Measurements from ENCODE around the gene MAP2K6.
A peak's percentile ranks its signal among the peaks of the same experiment; 100 is the strongest.

Gene MAP2K6

DNA sequence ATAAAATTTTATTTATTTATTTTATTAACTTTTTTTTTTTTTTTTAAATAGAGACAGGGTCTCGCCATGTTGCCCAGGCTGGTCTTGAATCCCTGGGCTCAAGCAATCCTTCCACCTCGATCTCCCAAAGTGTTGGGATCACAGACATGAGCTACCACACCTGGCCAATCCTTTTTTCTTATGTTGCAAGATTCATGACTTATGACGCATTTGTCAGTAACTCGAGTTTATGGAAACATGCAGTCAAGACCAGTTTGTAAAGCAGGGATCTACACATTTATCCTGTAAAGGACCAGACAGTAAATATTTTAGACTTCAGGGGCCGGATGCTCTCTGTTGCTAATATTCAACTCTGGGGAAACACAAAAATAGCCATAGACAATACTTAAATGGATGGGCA lies 9.4 kb upstream of the MAP2K6 start:
- TF ChIP-seq POLR2AphosphoS5 (IDR thresholded peaks at IDR 0.05; ENCODE audit: low read depth, low read length): no peak
- TF ChIP-seq POU2F2 (IDR thresholded peaks at IDR 0.05; ENCODE audit: low read depth, low read length): no peak
- TF ChIP-seq POLR2A (IDR thresholded peaks at IDR 0.05; ENCODE audit: low read depth, low read length): no peak
- TF ChIP-seq TAF1 (IDR thresholded peaks at IDR 0.05; ENCODE audit: low read depth, low read length): no peak
- no peak for TF ChIP-seq PAX5 (IDR thresholded peaks at IDR 0.05; ENCODE audit: insufficient read depth, low read length, severe bottlenecking)
- TF ChIP-seq SPI1 (IDR thresholded peaks at IDR 0.05; ENCODE audit: low read depth, low read length): no peak
- DNase-seq (ENCODE audit: insufficient read length, low spot score) (no peak), FAIRE-seq (no peak)

DNA sequence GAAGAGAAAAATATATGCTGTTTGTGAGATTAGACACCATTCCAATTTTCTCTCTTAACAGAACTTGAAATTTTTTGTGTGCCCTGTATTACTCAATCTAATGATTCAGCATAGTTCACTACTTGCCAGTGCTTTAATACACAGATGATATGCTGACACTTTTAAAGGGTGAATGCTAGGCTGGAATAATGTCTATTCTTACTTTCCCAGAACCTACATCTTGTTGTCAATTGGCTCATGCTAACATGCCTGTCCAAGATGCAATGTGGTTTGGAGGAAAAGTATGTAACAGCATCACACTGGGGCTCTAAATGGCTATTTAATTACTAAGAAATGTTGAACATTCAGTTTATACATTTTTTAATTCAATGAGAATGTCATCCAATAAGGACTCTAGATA lies 7.6 kb upstream of the MAP2K6 start:
- FAIRE-seq (no peak), DNase-seq (ENCODE audit: insufficient read length, low spot score) (no peak)
- no peak for TF ChIP-seq SPI1 (IDR thresholded peaks at IDR 0.05; ENCODE audit: low read depth, low read length)
- no peak for TF ChIP-seq PAX5 (IDR thresholded peaks at IDR 0.05; ENCODE audit: insufficient read depth, low read length, severe bottlenecking)
- no peak for TF ChIP-seq POLR2A (IDR thresholded peaks at IDR 0.05; ENCODE audit: low read depth, low read length)
- TF ChIP-seq POLR2AphosphoS5 (IDR thresholded peaks at IDR 0.05; ENCODE audit: low read depth, low read length): no peak
- no peak for TF ChIP-seq TAF1 (IDR thresholded peaks at IDR 0.05; ENCODE audit: low read depth, low read length)
- no peak for TF ChIP-seq POU2F2 (IDR thresholded peaks at IDR 0.05; ENCODE audit: low read depth, low read length)

DNA sequence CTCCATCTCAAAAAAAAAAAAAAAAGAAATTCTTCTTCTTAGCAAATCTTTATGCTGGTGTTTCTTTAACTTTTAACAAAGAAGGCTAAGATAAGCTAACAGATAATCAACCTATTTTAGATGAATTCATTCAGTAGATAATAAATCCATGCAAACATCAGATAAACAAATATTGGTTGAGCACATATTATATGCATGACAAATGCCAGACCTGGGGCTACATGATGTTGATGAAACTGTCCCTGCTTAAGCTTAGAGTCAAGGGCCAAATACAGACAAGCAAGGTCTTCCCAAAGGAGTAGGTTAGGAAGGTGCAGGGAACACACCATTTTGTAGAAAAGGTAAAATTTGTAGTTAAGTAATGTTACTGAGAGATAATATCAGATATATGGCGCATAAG lies 6.7 kb upstream of the MAP2K6 start:
- DNase-seq (ENCODE audit: insufficient read length, low spot score): no peak
- TF ChIP-seq TAF1 (IDR thresholded peaks at IDR 0.05; ENCODE audit: low read depth, low read length): no peak
- TF ChIP-seq PAX5 (IDR thresholded peaks at IDR 0.05; ENCODE audit: insufficient read depth, low read length, severe bottlenecking): no peak
- no peak for TF ChIP-seq SPI1 (IDR thresholded peaks at IDR 0.05; ENCODE audit: low read depth, low read length)
- no peak for TF ChIP-seq POU2F2 (IDR thresholded peaks at IDR 0.05; ENCODE audit: low read depth, low read length)
- TF ChIP-seq POLR2A (IDR thresholded peaks at IDR 0.05; ENCODE audit: low read depth, low read length): no peak
- TF ChIP-seq POLR2AphosphoS5 (IDR thresholded peaks at IDR 0.05; ENCODE audit: low read depth, low read length): no peak
- FAIRE-seq: no peak

DNA sequence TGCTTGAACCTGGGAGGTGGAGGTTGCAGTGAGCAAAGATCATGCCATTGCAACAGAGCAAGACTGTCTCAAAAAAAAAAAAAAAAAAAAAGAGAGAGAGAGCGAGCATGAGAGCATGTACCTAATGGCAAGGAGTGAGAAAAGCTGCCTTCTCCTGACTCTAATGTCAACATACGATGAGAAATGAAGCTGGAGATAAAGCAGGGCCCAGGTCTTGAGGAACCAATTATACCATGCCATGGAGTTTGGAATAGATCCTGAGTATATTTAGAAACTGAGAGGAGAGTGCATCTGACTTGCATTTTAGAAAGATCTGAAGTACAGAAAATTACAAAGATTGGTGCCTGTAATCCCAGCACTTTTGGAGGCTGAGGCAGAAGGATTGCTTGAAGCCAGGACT lies 3.8 kb upstream of the MAP2K6 start:
- TF ChIP-seq PAX5 (IDR thresholded peaks at IDR 0.05; ENCODE audit: insufficient read depth, low read length, severe bottlenecking) (no peak), POU2F2 (IDR thresholded peaks at IDR 0.05; ENCODE audit: low read depth, low read length) (no peak), SPI1 (IDR thresholded peaks at IDR 0.05; ENCODE audit: low read depth, low read length) (no peak), TAF1 (IDR thresholded peaks at IDR 0.05; ENCODE audit: low read depth, low read length) (no peak), POLR2A (IDR thresholded peaks at IDR 0.05; ENCODE audit: low read depth, low read length) (no peak), POLR2AphosphoS5 (IDR thresholded peaks at IDR 0.05; ENCODE audit: low read depth, low read length) (no peak)
- DNase-seq (ENCODE audit: insufficient read length, low spot score) (no peak), FAIRE-seq (no peak)

DNA sequence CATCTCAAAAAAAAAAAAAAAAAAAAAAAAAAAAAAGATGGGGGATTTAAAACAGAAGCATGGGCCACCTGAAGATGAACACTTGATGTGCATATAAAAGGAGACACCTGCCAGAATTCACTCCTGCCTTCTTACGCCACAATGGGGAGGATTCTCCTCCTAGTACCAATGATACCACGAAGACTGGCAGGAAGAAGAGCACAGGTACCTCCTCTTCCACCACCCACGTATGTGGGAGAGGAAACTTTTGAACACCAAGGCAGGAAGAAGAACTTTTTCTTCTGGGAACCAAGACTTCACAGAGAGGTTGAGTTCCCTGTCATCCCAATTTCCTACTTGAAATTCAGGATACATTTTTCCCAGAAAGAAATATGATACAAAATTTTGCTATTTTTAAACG lies 2.7 kb upstream of the MAP2K6 start:
- DNase-seq (ENCODE audit: insufficient read length, low spot score) (no peak), FAIRE-seq (no peak)
- TF ChIP-seq PAX5 (IDR thresholded peaks at IDR 0.05; ENCODE audit: insufficient read depth, low read length, severe bottlenecking) (no peak), POLR2A (IDR thresholded peaks at IDR 0.05; ENCODE audit: low read depth, low read length) (no peak), TAF1 (IDR thresholded peaks at IDR 0.05; ENCODE audit: low read depth, low read length) (no peak), POLR2AphosphoS5 (IDR thresholded peaks at IDR 0.05; ENCODE audit: low read depth, low read length) (no peak), POU2F2 (IDR thresholded peaks at IDR 0.05; ENCODE audit: low read depth, low read length) (no peak), SPI1 (IDR thresholded peaks at IDR 0.05; ENCODE audit: low read depth, low read length) (no peak)

DNA sequence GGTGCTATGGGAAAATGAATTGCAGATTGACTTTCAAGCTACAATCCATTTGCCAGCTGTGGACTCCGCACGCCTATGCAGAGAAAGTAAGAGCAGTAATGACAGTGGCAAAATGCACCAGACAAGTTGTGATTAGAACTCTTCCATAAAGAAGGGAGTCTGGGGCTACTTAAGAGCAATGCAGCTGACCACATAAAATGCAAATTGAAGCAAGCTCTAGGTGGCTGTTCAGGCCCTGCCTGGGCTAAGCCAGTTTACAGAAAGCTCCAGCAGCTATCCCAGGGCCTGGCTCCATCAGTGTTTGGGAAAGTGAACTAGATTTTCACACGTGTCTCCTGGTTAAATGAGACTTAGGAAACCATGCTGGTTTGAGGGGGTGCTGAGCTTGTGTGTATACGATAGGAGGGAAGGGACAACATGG lies 2.2 kb upstream of the MAP2K6 start:
- FAIRE-seq (no peak), DNase-seq (ENCODE audit: insufficient read length, low spot score) (no peak)
- TF ChIP-seq SPI1 (IDR thresholded peaks at IDR 0.05; ENCODE audit: low read depth, low read length) (no peak), PAX5 (IDR thresholded peaks at IDR 0.05; ENCODE audit: insufficient read depth, low read length, severe bottlenecking) (no peak), POU2F2 (IDR thresholded peaks at IDR 0.05; ENCODE audit: low read depth, low read length) (no peak), POLR2A (IDR thresholded peaks at IDR 0.05; ENCODE audit: low read depth, low read length) (no peak), TAF1 (IDR thresholded peaks at IDR 0.05; ENCODE audit: low read depth, low read length) (no peak)

DNA sequence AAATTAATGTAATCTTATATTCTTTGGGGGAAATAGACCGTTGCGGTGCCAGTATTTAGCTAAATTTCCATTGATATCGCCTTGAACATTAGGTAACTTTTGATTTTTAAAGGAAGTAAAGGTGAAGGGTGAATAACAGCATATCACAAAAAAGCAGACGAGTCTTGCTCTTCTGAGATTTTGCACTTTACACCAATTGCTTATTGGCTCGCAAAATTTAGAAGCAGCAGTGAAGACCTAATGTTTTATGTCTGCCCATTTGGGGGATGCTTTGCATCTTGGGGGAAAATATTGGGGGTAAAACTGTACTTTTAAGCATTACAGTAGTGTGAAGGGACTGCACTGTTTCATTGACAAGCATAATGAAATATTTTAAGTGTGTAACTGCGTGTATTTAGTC lies 934 bp downstream of the MAP2K6 start:
- FAIRE-seq: peak; percentile 54
- no peak for TF ChIP-seq SPI1 (IDR thresholded peaks at IDR 0.05; ENCODE audit: low read depth, low read length)
- no peak for TF ChIP-seq TAF1 (IDR thresholded peaks at IDR 0.05; ENCODE audit: low read depth, low read length)
- no peak for TF ChIP-seq PAX5 (IDR thresholded peaks at IDR 0.05; ENCODE audit: insufficient read depth, low read length, severe bottlenecking)
- no peak for TF ChIP-seq POLR2AphosphoS5 (IDR thresholded peaks at IDR 0.05; ENCODE audit: low read depth, low read length)
- no peak for TF ChIP-seq POLR2A (IDR thresholded peaks at IDR 0.05; ENCODE audit: low read depth, low read length)
- TF ChIP-seq POU2F2 (IDR thresholded peaks at IDR 0.05; ENCODE audit: low read depth, low read length): no peak
- DNase-seq (ENCODE audit: insufficient read length, low spot score): no peak

DNA sequence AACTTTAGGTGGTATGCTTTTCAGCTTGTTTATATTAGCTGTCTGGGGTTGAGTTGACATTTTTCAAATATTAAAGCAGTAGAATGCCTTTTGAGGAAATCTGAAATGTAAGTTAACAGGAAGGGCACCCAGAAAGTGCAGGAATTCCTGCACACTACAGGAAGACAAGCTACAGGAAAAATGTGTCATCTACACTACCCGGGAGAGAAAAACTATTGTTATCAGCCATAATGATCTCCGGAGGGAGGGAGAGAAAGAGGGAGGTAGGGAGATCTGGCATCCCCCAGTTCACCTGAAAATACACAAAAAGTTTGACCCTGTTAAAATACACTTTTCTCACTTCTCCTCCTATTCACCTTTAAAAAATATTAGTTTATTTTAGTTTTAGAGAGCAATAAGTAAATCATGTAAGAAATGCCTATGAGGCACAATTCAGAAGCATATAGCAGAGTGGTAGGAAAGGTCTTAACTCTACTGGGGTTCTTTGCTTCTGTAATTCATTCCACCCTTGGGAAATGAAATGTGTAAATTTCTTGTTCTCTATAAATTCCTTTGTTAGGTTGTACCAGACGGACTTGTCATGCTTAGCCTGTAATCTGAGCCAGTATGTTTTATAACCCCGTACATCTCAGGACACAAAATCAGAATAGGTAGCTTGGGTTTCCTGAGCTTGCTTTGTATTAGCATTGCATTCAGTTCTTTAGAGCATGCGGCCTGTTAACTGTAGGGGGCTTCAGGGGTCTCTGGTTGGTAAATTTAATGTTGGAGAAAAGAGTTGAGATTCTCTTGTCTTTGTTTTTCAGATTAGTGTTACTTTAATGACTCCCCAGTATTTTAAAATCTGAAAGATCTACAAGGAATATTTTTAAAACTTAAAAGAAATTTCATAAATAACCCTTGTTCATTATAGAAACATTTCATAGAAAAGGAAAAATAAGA lies 3.3 kb downstream of the MAP2K6 start:
- TF ChIP-seq SPI1 (IDR thresholded peaks at IDR 0.05; ENCODE audit: low read depth, low read length) (no peak), TAF1 (IDR thresholded peaks at IDR 0.05; ENCODE audit: low read depth, low read length) (no peak), POLR2AphosphoS5 (IDR thresholded peaks at IDR 0.05; ENCODE audit: low read depth, low read length) (no peak)
- FAIRE-seq (peak; percentile 20), DNase-seq (ENCODE audit: insufficient read length, low spot score) (no peak)

DNA sequence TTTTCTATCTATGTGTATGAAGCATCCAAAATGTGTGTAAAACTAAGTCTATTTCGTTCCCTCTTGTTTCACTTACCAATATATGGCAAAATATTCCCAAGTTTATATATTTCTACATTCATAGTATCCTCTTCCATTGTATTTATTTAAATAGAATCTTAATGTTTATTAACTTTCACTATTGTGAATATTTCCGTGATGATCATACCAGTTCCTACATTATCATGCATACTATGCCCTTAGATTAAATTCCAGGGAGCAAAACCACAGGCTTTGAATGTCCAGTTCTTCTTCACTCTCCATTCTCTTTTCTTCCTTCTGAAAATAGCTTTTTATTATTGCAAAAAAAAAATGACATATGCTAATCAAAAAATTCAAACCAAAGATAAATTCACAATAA lies 4.0 kb downstream of the MAP2K6 start:
- no peak for FAIRE-seq
- TF ChIP-seq PAX5 (IDR thresholded peaks at IDR 0.05; ENCODE audit: insufficient read depth, low read length, severe bottlenecking) (no peak), POU2F2 (IDR thresholded peaks at IDR 0.05; ENCODE audit: low read depth, low read length) (no peak), POLR2A (IDR thresholded peaks at IDR 0.05; ENCODE audit: low read depth, low read length) (no peak), TAF1 (IDR thresholded peaks at IDR 0.05; ENCODE audit: low read depth, low read length) (no peak), POLR2AphosphoS5 (IDR thresholded peaks at IDR 0.05; ENCODE audit: low read depth, low read length) (no peak), SPI1 (IDR thresholded peaks at IDR 0.05; ENCODE audit: low read depth, low read length) (no peak)
- DNase-seq (ENCODE audit: insufficient read length, low spot score): no peak

Data from GM12891 (cell line).